GM21786 (cell line): ENCODE measurements around the gene GBP5.
"Not testable (repeated sequence)": the region's sequence is repeated elsewhere in the genome, so short reads cannot be mapped to it uniquely, and the experiment has no call there.

Experiments used
- ATAC-seq: cut with Tn5 transposase; IDR thresholded peaks from one replicate; pipeline ENCODE4 v1.9.1; 2021; ENCODE audit not compliant: unreplicated experiment

The GBP5 gene

DNA sequence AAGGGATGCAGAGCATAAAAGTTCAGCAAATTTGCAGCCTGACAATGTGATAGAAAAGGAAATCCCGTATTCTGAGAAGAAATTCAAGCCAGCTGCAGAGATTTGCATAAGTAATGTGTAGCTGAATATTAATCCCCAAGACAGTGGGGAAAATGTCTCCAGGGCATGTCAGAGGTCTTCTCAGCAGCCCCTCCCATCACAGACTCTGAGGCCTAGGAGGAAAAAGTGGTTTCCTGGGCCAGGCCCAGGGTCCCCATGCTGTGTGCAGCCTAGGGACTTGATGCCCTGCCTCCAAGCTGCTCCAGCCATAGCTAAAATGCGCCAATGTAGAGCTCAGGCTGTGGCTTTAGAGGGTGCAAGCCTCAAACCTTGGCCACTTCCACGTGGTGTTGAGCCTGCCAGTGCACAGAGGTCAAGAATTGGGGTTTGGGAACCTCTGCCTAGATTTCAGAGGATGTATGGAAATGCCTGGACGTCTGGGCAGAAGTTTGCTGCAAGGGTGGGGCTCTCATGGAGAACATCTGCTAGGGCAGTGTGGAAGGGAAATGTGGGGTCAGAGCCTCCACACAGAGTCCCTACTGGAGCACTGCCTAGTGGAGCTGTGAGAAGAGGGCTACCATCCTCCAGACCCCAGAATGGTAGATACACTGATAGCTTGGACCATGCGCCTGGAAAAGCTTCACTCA lies 11.6 kb upstream of the GBP5 start:
- ATAC-seq: not testable (repeated sequence)

DNA sequence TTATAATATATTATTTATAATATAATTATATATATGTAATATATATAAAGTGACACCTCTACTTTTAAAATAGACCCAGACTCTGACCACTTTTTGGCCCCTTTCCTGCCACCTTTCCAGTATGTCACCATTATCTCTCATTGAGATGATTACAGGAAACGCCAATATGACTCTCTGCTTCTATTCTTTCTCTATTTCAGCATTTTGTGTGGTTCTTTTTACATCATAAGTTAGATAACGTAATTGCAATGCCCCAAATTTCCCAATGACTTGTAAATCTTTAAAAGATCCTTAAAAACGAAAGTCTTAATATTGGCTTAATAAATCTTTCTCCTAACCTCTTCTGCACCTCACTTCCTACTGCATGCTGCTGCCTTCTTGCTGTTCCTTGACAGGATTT lies 8.1 kb upstream of the GBP5 start:
- ATAC-seq: no peak

- ATAC-seq: no peak
These were observed 6.4 kb upstream of the GBP5 start for GRCh38 chr1:89279011-89279466.

DNA sequence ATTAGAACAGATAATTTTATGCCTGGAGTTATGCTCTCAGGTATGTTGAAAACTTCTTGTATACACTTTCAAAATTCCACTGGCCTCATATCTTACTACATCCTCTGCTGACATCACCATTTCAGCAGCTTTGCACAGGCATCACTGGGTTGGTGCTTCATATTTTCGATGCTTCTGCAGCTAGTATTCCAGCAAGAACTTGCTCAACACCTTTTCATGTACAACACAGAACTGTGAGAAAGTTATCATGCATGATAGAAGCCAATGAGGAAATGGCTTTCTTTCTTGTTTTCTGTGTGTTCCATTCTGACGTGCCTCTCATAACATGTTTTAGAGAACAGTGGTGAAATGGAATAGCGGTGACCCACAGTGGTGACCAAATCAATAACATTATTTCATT lies 5.1 kb upstream of the GBP5 start:
- no peak for ATAC-seq

GRCh38 chr1:89276690-89277089 lies 4.0 kb upstream of the GBP5 start:
- ATAC-seq: no peak

GRCh38 chr1:89274411-89274857 lies 1.8 kb upstream of the GBP5 start:
- no peak for ATAC-seq

GRCh38 chr1:89273324-89273778 lies 691 bp upstream of the GBP5 start:
- ATAC-seq: no peak

- ATAC-seq: no peak
These were observed 1.2 kb downstream of the GBP5 start for GRCh38 chr1:89271341-89272015.

GRCh38 chr1:89270423-89270822 lies 2.2 kb downstream of the GBP5 start:
- no peak for ATAC-seq

GRCh38 chr1:89269277-89269676 lies 3.4 kb downstream of the GBP5 start:
- ATAC-seq: no peak

DNA sequence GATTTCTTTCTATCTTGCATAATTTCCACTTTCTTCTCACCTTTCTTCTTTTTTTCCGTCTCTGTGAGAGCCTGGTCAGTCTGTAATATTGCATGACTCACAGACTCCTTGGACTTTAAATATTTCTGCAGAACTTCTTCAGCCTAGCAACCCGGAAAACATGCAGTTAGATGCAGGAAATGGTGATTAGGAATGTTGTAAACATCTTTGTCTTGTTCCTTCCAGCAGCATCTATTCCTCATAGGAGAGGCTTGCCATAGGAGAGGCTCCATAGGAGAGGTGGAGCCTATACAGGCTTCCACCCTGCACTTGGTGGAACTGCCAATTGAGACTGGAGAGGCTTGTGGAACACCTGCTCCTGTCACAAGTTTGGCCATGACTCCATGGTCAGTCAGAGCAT lies 10.0 kb downstream of the GBP5 start:
- no peak for ATAC-seq

GRCh38 chr1:89261926-89262515 lies 10.6 kb downstream of the GBP5 start:
- ATAC-seq: no peak

GRCh38 chr1:89260566-89261255 lies 11.9 kb downstream of the GBP5 start:
- ATAC-seq: no peak

- no peak for ATAC-seq
These were observed 12.6 kb downstream of the GBP5 start for GRCh38 chr1:89260042-89260441.

DNA sequence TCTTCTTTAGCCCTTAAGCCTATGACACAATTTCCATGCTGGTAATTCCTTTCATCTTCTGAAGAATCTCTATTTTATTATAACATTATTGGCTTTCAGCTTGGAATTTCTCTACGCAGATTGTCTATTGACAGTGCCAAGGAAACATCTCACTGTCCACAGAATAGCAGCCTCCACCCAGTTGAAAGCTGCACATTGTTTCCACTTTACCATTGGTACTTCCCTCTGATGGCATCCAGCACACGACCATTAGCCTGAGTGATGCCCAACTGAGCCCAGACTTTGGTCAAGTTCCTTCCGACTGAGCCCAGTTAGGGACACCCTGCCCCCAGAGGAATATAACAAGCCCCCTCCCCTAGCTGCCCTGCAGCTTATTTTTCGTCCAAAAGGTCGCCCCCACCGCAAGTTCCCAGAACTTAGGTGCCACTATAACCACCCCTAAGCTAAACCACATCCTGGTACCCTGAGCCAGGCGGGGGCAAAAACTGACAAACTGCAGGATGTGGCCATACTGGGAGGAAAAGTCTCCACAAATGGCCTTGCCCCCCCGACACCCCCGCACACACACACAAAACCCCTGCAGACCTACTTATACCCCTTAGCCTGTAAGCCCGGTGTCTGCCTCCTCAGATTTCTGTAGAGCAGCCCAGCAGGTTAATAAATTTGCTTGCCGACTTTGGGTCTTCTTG lies 13.2 kb downstream of the GBP5 start:
- no peak for ATAC-seq

DNA sequence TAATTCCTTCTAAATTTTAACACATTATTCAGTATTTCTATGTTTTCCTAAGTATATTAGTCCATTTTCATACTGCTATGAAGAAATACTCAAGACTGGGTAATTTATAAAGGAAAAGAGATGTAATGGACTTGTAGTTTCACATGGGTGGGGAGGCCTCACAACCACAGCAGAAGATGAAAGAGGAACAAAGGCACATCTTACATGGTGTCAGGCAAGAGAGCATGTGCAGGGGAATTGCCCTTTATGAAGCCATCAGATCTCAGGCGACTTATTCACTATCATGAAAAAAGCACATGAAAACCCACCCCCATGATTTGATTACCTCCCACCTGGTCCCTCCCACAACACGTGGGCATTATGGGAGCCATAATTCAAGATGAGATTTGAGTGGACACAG lies 15.6 kb downstream of the GBP5 start:
- ATAC-seq: no peak

DNA sequence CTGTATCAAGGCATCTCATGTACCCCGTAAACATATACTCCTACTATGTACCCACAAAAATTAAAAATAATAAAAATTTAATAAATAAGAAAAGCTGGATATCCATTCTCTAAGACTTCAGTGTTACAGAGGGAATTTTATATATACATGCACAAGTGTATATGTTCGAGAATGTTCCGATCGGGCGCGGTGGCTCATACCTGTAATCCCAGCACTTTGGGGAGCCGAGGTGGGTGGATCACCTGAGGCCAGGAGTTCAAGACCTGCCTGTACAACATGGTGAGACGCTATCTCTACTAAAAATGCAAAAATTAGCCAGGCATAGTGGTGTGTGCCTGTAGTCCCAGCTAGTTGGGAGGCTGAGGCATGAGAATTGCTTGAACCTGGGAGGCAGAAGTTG lies 17.1 kb downstream of the GBP5 start:
- ATAC-seq: not testable (repeated sequence)

DNA sequence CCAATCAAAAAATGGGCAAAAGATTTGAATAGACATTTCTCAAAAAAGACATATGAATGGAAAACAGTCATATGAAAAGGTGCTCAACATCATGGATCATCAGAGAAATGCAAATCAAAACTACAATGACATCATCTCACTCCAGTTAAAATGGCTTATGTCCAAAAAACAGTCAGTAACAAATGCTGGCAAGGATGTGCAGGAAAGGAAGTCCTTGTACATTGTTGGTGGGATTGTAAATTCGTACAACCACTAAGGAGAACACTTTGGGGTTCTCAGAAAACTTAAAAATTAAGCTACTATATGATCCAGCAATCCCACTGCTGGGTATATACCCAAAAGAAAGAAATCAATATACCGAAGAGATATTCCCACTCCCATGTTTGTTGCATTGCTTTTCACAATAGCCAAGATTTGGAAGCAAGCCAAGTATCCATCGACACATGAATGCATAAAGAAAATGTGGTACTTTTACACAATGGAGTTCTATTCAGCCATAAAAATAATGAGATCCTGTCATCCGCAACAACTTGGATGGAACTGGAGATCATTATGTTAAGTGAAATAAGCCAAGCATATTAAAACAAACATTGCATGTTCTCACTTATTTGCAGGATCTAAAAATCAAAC lies 17.9 kb downstream of the GBP5 start:
- ATAC-seq: no peak

GRCh38 chr1:89243046-89243445 lies 29.6 kb downstream of the GBP5 start:
- no peak for ATAC-seq
